GM04504 (cell line): ENCODE measurements around the gene SNRNP70.
"Not testable (repeated sequence)": the region's sequence is repeated elsewhere in the genome, so short reads cannot be mapped to it uniquely, and the experiment has no call there.

Experiments used
- DNase-seq: peaks from one replicate; pipeline ENCODE4 v3.0.0-alpha.2; 2012; ENCODE audit warnings: low read depth

The SNRNP70 gene

GRCh38 chr19:49064768-49065611, 20.3 kb upstream of the SNRNP70 start, which contains the start of gene NTF4:
NTF4 (minus strand) TSS chr19:49064818; CDS start chr19:49061997, 2,821 bp downstream.
- DNase-seq, result no peak

DNA sequence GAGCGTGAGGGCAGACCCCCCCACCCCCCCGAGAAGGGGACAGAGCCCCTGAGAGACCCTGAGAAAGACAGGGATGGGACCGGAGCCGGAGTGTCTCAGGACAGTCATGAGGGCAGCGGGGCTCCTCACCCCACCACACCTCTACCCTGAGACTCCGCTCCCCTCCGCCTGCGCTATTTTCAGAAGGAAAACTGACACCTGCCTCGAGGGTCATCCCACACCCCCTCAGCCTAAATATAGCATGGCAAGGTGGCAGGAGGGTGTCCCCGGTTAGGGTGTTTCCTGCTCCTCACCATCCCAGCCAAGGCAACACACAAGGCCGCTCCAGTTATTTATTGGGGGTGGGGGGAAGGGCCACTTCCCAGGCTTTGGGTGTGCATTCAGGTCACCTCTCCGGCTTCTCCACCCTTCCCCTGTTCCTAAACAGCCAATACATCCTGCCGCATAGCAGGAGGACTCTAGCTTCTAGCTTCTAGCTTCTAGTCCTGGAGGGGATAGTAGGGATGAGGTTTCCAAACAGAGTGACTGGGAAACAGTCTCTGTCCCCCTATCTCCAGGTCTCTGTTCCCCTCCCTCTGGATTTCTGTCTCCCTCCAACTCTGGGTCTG, 19.2 kb upstream of the SNRNP70 start:
- DNase-seq, result no peak

DNA sequence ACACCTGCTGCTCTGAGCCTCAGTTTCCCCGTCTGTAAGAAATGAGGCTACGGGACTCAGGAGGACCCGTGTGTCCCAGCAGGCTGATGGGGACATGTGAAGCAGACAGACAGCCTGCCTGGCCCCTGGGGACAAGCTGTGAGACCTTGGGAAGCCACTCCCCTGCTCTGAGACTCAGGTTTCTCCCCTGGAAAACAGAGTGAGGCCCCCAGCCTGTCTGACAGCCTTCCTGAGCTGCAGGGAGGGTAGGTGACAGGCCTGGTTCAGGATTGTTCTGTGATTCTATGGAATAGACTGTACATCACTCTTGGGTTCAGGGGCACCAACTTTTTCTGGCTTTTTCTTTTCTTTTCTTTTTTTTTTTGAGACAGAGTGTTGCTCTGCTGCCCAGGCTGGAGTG, 17.7 kb upstream of the SNRNP70 start:
- no peak for DNase-seq

- no peak for DNase-seq
These were observed 16.2 kb upstream of the SNRNP70 start for GRCh38 chr19:49069026-49069425.

GRCh38 chr19:49070416-49070815, 14.8 kb upstream of the SNRNP70 start:
- DNase-seq, result no peak

DNA sequence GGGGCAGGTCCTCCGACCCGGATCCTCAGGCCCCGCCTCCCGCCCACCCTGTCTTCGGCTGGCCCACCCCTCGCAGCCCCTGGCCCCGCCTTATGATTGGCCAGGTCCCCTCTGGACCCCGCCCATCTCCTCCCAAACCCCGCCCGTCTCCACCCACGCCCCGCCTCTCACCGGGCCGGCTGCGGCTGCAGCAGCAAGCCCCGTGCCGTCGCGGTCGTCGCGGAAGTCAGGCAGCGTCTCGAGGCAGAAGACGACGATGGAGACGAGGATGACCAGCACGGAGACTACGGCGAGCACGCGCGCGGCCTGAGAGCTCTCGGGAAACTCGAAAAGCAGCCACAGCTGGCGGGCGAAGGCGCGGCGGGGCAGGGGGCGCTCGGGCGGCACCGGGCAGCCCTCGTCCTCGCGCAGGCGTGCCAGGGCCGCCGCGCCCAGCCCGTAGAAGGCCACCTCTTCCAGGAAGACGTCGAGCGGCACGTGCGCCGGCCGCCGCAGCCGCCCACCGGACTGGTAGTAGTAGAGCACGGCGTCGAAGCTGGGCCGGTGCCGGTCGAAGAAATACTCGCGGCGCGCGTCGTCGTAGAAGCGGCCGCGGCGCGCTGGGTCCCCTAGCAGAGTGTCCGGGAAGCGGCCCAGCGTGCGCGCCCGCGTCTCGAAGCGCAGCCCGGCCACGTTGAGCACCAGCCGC, 13.2 kb upstream of the SNRNP70 start:
- no peak for DNase-seq

GRCh38 chr19:49073514-49074378, 11.5 kb upstream of the SNRNP70 start:
- no peak for DNase-seq

DNA sequence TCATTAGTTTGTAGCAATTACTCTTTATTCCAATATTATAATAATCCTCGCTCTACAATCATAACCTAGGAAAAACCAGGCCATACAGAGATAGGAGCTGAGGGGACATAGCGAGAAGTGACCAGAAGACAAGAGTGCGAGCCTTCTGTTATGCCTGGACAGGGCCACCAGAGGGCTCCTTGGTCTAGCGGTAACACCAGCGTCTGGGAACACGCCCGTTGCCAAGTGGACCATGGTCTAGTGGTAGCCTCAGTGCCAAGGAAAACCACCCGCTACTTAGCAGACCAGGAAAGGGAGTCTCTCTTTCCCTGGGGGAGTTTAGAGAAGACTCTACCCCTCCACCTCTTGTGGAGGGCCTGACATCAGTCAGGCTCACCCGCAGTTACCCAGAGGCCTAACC, 10.4 kb upstream of the SNRNP70 start:
- DNase-seq, result not testable (repeated sequence)

DNA sequence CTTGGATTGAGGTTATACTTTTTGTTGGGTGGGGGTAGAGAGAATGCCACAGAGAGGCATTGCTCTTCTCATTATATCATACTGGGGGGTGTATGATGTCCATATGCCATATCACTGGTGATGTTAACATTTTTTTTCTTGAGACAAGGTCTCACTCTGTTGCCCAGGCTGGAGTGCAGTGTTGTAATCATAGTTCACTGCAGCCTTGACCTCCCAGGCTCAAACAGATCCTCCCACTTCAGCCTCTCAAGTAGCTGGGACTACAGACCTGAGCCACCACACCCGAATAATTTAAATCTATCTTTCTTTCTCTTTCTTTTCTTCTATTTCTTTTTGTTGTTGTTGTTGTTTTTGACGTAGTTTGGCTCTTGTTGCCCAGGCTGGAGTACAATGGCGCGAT, 4.9 kb upstream of the SNRNP70 start:
- no peak for DNase-seq

DNA sequence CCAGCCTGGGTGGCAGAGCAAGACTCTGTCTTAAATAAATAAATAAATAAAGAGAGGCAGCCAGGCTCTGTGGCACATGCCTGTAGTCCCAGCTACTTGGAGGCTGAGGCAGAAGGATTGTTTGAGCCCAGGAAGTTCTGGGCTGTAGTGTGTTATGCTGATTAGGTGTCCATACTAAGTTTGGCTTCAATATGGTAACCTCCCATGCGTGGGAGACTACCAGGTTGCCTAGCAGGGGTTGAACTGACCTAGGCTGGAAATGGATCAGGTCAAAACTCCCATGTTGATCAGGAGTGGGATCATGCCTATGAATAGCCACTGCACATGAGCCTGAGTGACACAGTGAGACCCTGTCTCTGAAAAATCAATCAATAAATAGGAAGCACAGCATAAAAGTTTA, 4.0 kb upstream of the SNRNP70 start:
- DNase-seq, result no peak

GRCh38 chr19:49084206-49085019, 838 bp upstream of the SNRNP70 start:
- no peak for DNase-seq

DNA sequence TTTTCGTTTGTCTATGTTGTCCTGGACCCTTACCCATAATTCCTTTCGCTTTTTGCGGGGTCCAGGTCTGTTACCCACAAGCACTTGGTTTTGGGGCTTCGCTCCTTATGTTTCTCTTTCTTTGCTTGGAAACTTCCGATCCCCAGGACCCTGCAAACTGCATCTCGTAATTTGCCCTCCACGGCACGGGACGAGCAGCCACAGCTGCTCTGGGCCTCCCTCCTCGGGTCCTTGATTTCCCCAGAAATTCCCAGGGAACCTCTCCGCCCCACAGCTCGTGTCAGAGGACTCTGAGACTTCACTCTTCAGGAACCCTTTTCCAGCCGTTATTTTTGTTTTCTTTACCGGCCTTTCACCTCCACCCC, 599 bp downstream of the SNRNP70 start:
- no peak for DNase-seq

DNA sequence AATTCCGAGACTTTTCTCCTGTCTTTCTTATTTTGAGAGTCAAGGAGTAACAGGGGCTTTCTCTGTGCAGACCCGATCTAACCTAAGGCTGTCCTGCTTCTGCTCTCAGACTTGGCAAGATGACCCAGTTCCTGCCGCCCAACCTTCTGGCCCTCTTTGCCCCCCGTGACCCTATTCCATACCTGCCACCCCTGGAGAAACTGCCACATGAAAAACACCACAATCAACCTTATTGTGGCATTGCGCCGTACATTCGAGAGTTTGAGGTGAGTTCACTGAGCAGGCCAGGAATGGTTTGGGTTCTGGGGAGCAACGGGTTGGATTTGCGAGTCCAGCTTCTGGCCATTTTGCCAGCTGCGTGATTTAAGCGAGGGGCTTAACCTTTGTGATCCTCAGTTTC, 1.0 kb downstream of the SNRNP70 start:
- DNase-seq, result no peak

DNA sequence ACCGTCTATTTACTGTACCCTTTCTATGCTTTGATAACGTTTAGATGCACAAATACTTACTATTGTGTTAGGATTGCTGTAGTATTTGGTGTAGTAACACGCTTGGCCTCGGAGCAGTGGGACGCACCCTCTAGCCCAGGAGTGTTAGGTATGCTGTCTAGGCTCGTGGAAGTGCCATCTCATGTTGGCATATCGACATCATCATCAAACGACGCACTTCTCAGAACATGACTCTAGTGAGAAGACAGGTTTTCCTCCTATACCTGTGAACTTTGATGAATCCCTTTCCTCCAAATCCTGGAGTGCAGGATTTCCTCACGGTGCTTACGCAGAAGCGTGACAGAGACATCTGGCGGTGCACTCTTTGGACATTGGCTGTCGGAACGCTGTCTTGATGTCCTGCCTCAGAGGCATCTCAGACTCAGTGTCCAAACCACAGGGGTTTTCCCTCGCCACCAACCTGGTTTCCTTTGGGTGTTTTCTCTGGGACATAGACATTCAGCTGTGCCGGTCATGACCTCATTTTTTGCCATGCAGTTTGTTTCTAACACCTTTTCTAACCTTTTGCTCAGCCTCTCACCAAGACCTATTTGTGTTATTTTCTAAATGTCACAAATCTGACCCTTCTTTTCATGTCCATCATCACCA, 6.3 kb downstream of the SNRNP70 start:
- DNase-seq, result no peak

DNA sequence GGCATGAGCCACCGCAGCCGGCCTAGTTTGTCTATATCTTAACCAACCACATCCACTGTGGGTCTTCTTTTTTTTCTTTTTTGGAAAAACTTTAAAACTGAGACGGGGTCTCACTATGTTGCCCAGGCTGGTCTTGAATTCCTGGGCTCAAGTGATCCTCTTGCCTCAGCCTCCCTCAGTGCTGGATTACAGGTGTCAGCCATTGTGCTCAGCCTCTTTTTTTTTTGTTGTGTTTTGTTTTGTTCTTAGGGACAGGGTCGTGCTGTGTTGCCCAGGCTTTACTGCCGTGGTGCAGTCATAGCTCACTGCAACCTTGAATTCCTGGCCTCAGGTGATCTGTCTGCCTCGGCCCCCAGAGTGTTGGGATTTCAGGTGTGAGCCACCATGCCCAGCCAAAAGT, 7.4 kb downstream of the SNRNP70 start:
- DNase-seq, result no peak

- DNase-seq, result no peak
These were observed 9.5 kb downstream of the SNRNP70 start for GRCh38 chr19:49094505-49095482.

DNA sequence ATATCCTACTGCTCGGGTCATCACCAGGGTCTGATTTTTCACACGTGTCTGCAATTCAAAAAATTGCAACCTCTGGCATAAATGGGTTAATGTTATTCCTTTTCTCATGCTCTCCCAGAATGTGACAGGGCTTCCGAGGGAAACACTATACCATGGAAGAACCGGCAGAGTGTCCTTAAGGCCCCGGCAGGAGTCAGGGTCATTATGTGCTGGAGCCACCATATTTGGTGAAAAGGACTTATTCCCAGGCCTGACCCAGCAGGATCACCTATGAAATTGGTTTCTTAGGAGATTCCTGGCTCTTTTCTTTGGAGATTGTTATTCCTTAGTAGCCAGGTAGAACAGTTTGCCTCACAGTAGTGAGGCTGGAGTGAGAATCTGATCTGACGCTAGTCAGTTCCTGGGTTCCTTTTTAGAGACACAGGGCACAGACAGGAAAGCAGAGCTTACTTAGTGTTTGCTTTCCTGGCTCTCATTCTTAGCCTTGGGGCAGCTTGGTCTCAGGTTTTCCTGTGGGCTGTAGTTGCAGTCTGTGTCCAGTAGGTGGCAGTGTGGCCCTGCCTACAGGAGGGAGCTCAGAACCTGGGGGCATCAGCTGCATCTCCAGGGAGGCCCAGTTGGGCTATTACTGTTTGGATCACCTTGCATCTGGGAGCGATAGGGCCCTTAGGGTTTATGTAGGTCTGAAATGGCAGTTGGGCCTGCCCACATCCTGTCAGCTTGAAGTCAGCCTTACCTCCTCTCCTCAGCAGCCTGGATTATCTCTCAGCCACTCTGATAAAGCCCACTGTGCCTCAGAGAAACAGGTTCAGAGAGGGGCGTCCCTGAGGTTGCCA, 12.4 kb downstream of the SNRNP70 start:
- peak; percentile 57 for DNase-seq

DNA sequence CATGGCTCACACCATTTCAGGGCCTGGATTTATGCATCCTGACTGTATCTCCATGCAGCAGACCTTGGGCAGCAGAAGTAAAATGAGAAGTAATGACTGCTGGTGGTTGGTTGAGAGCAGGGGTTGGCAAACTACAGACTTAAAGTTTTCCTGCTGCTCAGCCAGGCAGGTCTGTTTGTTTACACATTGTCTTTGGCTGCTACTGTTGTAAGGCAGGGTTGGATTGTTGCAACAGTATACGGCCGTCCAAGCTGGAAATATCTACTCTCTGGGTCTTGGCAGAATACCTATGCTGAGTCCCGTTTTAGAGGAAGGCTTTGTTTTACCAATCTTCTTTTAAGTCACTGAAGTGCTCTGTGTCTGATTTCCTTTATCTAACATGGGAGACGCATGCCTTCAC, 13.5 kb downstream of the SNRNP70 start:
- no peak for DNase-seq

GRCh38 chr19:49101160-49101559, 15.9 kb downstream of the SNRNP70 start:
- DNase-seq, result no peak
